Smooth muscle cell (in vitro differentiated cells): ENCODE data around the gene SRRM4. TPM values are rescaled to one million over a fixed set of nuclear protein-coding genes. Genes with fewer than 3 reads are reported as not detected.

Source experiments
- DNase-seq: peaks from one replicate; lab custom pipeline; 2025; ENCODE audit not compliant: unreplicated experiment; lab: John Stamatoyannopoulos, UW
- H2AFZ ChIP-seq: fragments of 200-600 bp; sonication (generic); 2 replicates; pipeline ENCODE4 v1.6.0; 2016; ENCODE audit warnings: antibody characterized with exemption, low read depth, mild to moderate bottlenecking
- H3F3A ChIP-seq: fragments of 200-600 bp; sonication (generic); 2 replicates; pipeline ENCODE4 v1.6.0; 2017; ENCODE audit warnings: antibody characterized with exemption, low read depth
- H3K27ac ChIP-seq: fragments of 200-600 bp; sonication (generic); 2 replicates; pipeline ENCODE4 v1.5.1; 2016; ENCODE audit warnings: low read depth, mild to moderate bottlenecking
- H3K27me3 ChIP-seq: fragments of 200-600 bp; sonication (generic); 2 replicates; pipeline ENCODE4 v1.6.1; 2016; ENCODE audit warnings: low read depth, mild to moderate bottlenecking
- H3K36me3 ChIP-seq: fragments of 200-600 bp; sonication (generic); 2 replicates; pipeline ENCODE4 v1.5.1; 2016; ENCODE audit warnings: low read depth
- H3K4me1 ChIP-seq: fragments of 200-600 bp; sonication (generic); 2 replicates; pipeline ENCODE4 v1.5.1; 2016; ENCODE audit warnings: low read depth
- H3K4me2 ChIP-seq: fragments of 200-600 bp; sonication (generic); 2 replicates; pipeline ENCODE4 v1.6.0; 2016; ENCODE audit warnings: mild to moderate bottlenecking
- H3K4me3 ChIP-seq: fragments of 200-600 bp; sonication (generic); 2 replicates; pipeline ENCODE4 v1.5.1; 2016; ENCODE audit warnings: mild to moderate bottlenecking
- H3K79me2 ChIP-seq: fragments of 200-600 bp; sonication (generic); 2 replicates; pipeline ENCODE4 v1.6.0; 2016; ENCODE audit warnings: low read depth, mild to moderate bottlenecking
- H3K9ac ChIP-seq: fragments of 200-600 bp; sonication (generic); 2 replicates; pipeline ENCODE4 v1.6.0; 2016; ENCODE audit warnings: low read depth
- H3K9me3 ChIP-seq: fragments of 200-600 bp; sonication (generic); replicated peaks from 2 replicates; pipeline ENCODE4 v1.5.1; 2016; ENCODE audit warnings: low read depth
- H4K20me1 ChIP-seq: fragments of 200-600 bp; sonication (generic); 2 replicates; pipeline ENCODE4 v1.6.0; 2016; ENCODE audit warnings: low read depth
- CTCF ChIP-seq: fragments of 200-600 bp; sonication (generic); IDR thresholded peaks from 2 replicates; pipeline ENCODE4 v1.5.1; 2017; ENCODE audit warnings: borderline replicate concordance, mild to moderate bottlenecking, antibody characterized with exemption; ENCODE audit not compliant: insufficient read depth, poor library complexity, severe bottlenecking
- WGBS: methylation state at CpG from one replicate; pipeline ENCODE4 v1.1.7; 2016; ENCODE audit warnings: low lambda C conversion rate; 5-methylcytosine and 5-hydroxymethylcytosine counted together
- polyA plus RNA-seq: library from polyadenylated mRNA; unstranded; fragments of >200 nt; fragmentation: Nextera tagmentation; extraction: Ambion mirVana; gene quantifications from 2 replicates; pipeline ENCODE4 v1.2.1, GENCODE V29; 2016
- total RNA-seq: library from RNA; depleted of rRNA; stranded (reverse); fragments of >200 nt; gene quantifications from 2 replicates; pipeline ENCODE4 v1.2.3, GENCODE V29; 2014

SRRM4 gene
- total and polyA plus RNA-seq, 2 experiments from 2014 or later, result 0.04 TPM; not detected in 1

DNA sequence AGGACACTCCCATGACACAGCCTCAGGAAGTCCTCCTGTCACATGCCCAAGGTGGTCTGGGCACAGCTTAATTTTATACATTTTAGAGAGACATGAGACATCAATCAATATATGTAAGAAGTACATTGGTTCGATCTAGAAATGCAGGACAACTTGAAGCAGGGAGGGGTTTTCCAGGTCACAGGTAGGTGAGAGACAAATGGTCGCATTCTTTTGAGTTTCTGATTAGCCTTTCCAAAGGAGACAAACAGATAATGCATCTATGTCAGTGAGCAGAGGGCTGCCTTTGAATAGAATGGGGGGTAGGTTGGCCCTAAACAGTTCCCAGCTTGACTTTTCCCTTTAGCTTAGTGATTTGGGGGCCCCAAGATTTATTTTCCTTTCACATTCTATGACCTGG lies 199.9 kb downstream of the SRRM4 start:
- Histone ChIP-seq H3F3A (peaks cover 25% of the 10 kb centered on the region), H3K79me2 (peaks cover 21% of the 10 kb centered on the region), H3K27me3 (no peaks in the 10 kb centered on the region), H3K4me2 (peak overlapping the region; percentile 88), H3K27ac (peak overlapping the region; percentile 95), H4K20me1 (peaks cover 55% of the 10 kb centered on the region), H3K4me1 (peaks cover 15% of the 10 kb centered on the region), H3K9ac (peak overlapping the region; percentile 93), H3K36me3 (no peaks in the 10 kb centered on the region), H2AFZ (peak overlapping the region; percentile 28), H3K9me3 (no peaks in the 10 kb centered on the region), H3K4me3 (peak overlapping the region; percentile 53)
- DNase-seq, result no peak
- 49% methylated on average over 2 of the region's 2 CpGs for WGBS
- TF ChIP-seq CTCF, result no peak

- Histone ChIP-seq H3K36me3 (no peaks in the 10 kb centered on the region), H3K9ac (no peak overlapping the region), H3K4me3 (peak overlapping the region; percentile 53), H3K9me3 (no peaks in the 10 kb centered on the region), H2AFZ (no peak overlapping the region), H3K27me3 (no peaks in the 10 kb centered on the region), H3K27ac (peak overlapping the region; percentile 95), H3F3A (peaks cover 25% of the 10 kb centered on the region), H4K20me1 (peaks cover 62% of the 10 kb centered on the region), H3K4me2 (peak overlapping the region; percentile 88), H3K79me2 (peaks cover 21% of the 10 kb centered on the region), H3K4me1 (peaks cover 15% of the 10 kb centered on the region)
- no peak for DNase-seq
- no peak for TF ChIP-seq CTCF
- WGBS, result 56% methylated on average over 3 of the region's 3 CpGs
Measured at GRCh38 chr12:119181944-119182343, 200.6 kb downstream of the SRRM4 start.

DNA sequence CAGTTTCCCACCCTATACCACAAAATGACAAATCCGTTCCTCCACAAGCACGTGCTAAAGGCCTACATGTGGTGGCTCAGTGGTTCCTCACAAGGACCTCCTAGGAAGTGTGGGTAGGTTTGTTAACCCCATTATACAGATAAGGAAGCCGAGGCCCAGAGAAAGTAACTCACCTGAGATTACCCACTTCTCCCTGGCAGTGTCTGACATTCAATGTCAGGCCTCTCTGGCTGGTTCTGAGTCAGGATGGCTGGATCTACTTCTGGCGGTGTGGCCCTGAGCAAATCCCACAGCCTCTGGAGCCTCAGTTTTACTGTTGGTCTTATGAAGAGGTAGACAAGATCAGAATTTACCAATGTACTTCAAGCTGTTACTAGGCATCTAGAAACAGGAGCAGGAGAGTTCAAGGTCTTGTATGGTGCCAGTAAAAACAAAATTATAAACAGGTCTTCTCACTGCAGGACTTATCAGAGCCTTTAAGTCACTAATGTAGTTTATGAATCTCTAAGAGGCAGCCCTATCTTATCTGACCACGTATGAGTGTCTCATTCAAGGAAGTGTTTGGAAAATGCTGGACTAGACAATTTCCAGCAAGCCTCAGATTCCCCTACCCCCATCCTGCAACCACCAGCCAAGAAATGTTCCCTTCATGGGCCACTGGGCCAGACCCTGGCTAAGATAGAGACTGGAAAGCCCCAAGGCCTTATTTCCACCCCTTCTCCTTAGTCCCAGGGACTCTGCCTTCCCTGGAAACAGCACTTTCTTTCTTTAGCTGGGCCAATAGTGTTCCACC lies 201.6 kb downstream of the SRRM4 start:
- H3K27me3 ChIP-seq, result no peaks in the 10 kb centered on the region
- peaks cover 72% of the 10 kb centered on the region for H4K20me1 ChIP-seq
- TF ChIP-seq CTCF, result no peak
- peaks cover 18% of the 10 kb centered on the region for H3F3A ChIP-seq
- H3K4me1 ChIP-seq, result peaks cover 15% of the 10 kb centered on the region
- H3K27ac ChIP-seq, result peak overlapping the region; percentile 36
- DNase-seq, result no peak
- no peaks in the 10 kb centered on the region for H3K9me3 ChIP-seq
- peak overlapping the region; percentile 41 for H3K4me2 ChIP-seq
- no peak overlapping the region for H2AFZ ChIP-seq
- no peaks in the 10 kb centered on the region for H3K36me3 ChIP-seq
- H3K9ac ChIP-seq, result no peak overlapping the region
- peaks cover 21% of the 10 kb centered on the region for H3K79me2 ChIP-seq
- H3K4me3 ChIP-seq, result no peak overlapping the region
- 66% methylated on average over 5 of the region's 5 CpGs for WGBS
